Measurements from ENCODE around the gene SLC31A1. TPM values are rescaled to one million over a fixed set of nuclear protein-coding genes. Genes with fewer than 3 reads are reported as not detected.

Gene SLC31A1
- 13.9 and 14.7 TPM in 2 replicates for total RNA-seq (2014; rRNA removed; shearing (Covaris generic); ENCODE audit: low replicate concordance)

- Histone ChIP-seq H3K27me3 (no peaks in the 10 kb centered on the region), H3K9me3 (no peaks in the 10 kb centered on the region), H3K36me3 (peaks cover 30% of the 10 kb centered on the region), H3K4me3 (peak within 1 kb of the TSS; percentile 81)
- peak; percentile 99 for DNase-seq
Measured at GRCh38 chr9:113221003-113221799, at the start of gene SLC31A1, which contains the start of gene FKBP15. SLC31A1 (plus strand) TSS chr9:113221544; CDS start chr9:113256149, 34,605 bp downstream. FKBP15 (minus strand) TSS chr9:113221277; CDS start chr9:113221243, 34 bp downstream.

- Histone ChIP-seq H3K4me3 (no peak overlapping the region), H3K9me3 (no peaks in the 10 kb centered on the region), H3K27me3 (no peaks in the 10 kb centered on the region), H3K36me3 (peaks cover 64% of the 10 kb centered on the region)
- DNase-seq, result no peak
Measured at GRCh38 chr9:113173341-113173740, 48.0 kb upstream of the SLC31A1 start.

- DNase-seq, result no peak
- Histone ChIP-seq H3K27me3 (no peaks in the 10 kb centered on the region), H3K4me3 (no peak overlapping the region), H3K36me3 (peaks cover 56% of the 10 kb centered on the region), H3K9me3 (no peaks in the 10 kb centered on the region)
Measured at GRCh38 chr9:113176803-113177202, 44.5 kb upstream of the SLC31A1 start.

- peaks cover 53% of the 10 kb centered on the region for H3K36me3 ChIP-seq
- no peak for DNase-seq
- H3K9me3 ChIP-seq, result no peaks in the 10 kb centered on the region
- no peaks in the 10 kb centered on the region for H3K27me3 ChIP-seq
- H3K4me3 ChIP-seq, result no peak overlapping the region
Measured at GRCh38 chr9:113177251-113177650, 44.1 kb upstream of the SLC31A1 start.

GRCh38 chr9:113178087-113178486 is 43.3 kb upstream of the SLC31A1 start:
- Histone ChIP-seq H3K9me3 (no peaks in the 10 kb centered on the region), H3K4me3 (no peak overlapping the region), H3K27me3 (no peaks in the 10 kb centered on the region), H3K36me3 (peaks cover 52% of the 10 kb centered on the region)
- DNase-seq, result peak; percentile 7

- Histone ChIP-seq H3K4me3 (no peak overlapping the region), H3K36me3 (peaks cover 58% of the 10 kb centered on the region), H3K9me3 (no peaks in the 10 kb centered on the region), H3K27me3 (no peaks in the 10 kb centered on the region)
- DNase-seq, result no peak
Measured at GRCh38 chr9:113179839-113180238, 41.5 kb upstream of the SLC31A1 start.

- no peaks in the 10 kb centered on the region for H3K27me3 ChIP-seq
- DNase-seq, result no peak
- H3K9me3 ChIP-seq, result no peaks in the 10 kb centered on the region
- peaks cover 55% of the 10 kb centered on the region for H3K36me3 ChIP-seq
- H3K4me3 ChIP-seq, result no peak overlapping the region
Measured at GRCh38 chr9:113181165-113181564, 40.2 kb upstream of the SLC31A1 start.

GRCh38 chr9:113183956-113184488 is 37.3 kb upstream of the SLC31A1 start:
- H3K36me3 ChIP-seq, result peaks cover 65% of the 10 kb centered on the region
- H3K27me3 ChIP-seq, result no peaks in the 10 kb centered on the region
- H3K4me3 ChIP-seq, result no peak overlapping the region
- no peaks in the 10 kb centered on the region for H3K9me3 ChIP-seq
- no peak for DNase-seq

- H3K36me3 ChIP-seq, result peaks cover 65% of the 10 kb centered on the region
- no peak overlapping the region for H3K4me3 ChIP-seq
- no peaks in the 10 kb centered on the region for H3K9me3 ChIP-seq
- no peak for DNase-seq
- H3K27me3 ChIP-seq, result no peaks in the 10 kb centered on the region
Measured at GRCh38 chr9:113184539-113184938, 36.8 kb upstream of the SLC31A1 start.

GRCh38 chr9:113185271-113185670 is 36.1 kb upstream of the SLC31A1 start:
- no peak for DNase-seq
- Histone ChIP-seq H3K36me3 (peaks cover 65% of the 10 kb centered on the region), H3K9me3 (no peaks in the 10 kb centered on the region), H3K27me3 (no peaks in the 10 kb centered on the region), H3K4me3 (no peak overlapping the region)

- no peak overlapping the region for H3K4me3 ChIP-seq
- no peaks in the 10 kb centered on the region for H3K27me3 ChIP-seq
- no peak for DNase-seq
- H3K9me3 ChIP-seq, result no peaks in the 10 kb centered on the region
- peaks cover 62% of the 10 kb centered on the region for H3K36me3 ChIP-seq
Measured at GRCh38 chr9:113186137-113186755, 35.1 kb upstream of the SLC31A1 start.

GRCh38 chr9:113187929-113188595 is 33.3 kb upstream of the SLC31A1 start:
- H3K36me3 ChIP-seq, result peaks cover 56% of the 10 kb centered on the region
- H3K4me3 ChIP-seq, result no peak overlapping the region
- H3K9me3 ChIP-seq, result no peaks in the 10 kb centered on the region
- no peaks in the 10 kb centered on the region for H3K27me3 ChIP-seq
- DNase-seq, result peak; percentile 69

- no peak for DNase-seq
- peaks cover 22% of the 10 kb centered on the region for H3K36me3 ChIP-seq
Measured at GRCh38 chr9:113192455-113192854, 28.9 kb upstream of the SLC31A1 start.

GRCh38 chr9:113199683-113200329 is 21.5 kb upstream of the SLC31A1 start:
- no peaks in the 10 kb centered on the region for H3K9me3 ChIP-seq
- no peak for DNase-seq
- no peaks in the 10 kb centered on the region for H3K27me3 ChIP-seq
- no peak overlapping the region for H3K4me3 ChIP-seq
- H3K36me3 ChIP-seq, result peaks cover 33% of the 10 kb centered on the region

More at GRCh38 chr9:113192455-113192854, 28.9 kb upstream of the SLC31A1 start:
- no peak overlapping the region for H3K4me3 ChIP-seq
- no peaks in the 10 kb centered on the region for H3K27me3 ChIP-seq
- H3K9me3 ChIP-seq, result no peaks in the 10 kb centered on the region

GRCh38 chr9:113205432-113205831 is 15.9 kb upstream of the SLC31A1 start:
- no peak for DNase-seq
- Histone ChIP-seq H3K36me3 (peaks cover 46% of the 10 kb centered on the region), H3K4me3 (no peak overlapping the region), H3K27me3 (no peaks in the 10 kb centered on the region), H3K9me3 (no peaks in the 10 kb centered on the region)

GRCh38 chr9:113205861-113206260 is 15.5 kb upstream of the SLC31A1 start:
- Histone ChIP-seq H3K9me3 (no peaks in the 10 kb centered on the region), H3K36me3 (peaks cover 47% of the 10 kb centered on the region), H3K4me3 (no peak overlapping the region), H3K27me3 (no peaks in the 10 kb centered on the region)
- no peak for DNase-seq

Measured in MG63 (cell line).